ENCODE results near the gene TPI1. TPM values are rescaled to one million over a fixed set of nuclear protein-coding genes. Genes with fewer than 3 reads are reported as not detected.

TPI1 gene
- total and polyA plus RNA-seq, 9 donors = 707 to 1,287 (median 972) TPM

- Histone ChIP-seq H3K36me3 (ENCODE audit: control insufficient read depth, insufficient read depth, low read length) (no peaks in the 10 kb centered on the region), H3K4me3 (ENCODE audit: low read length) (no peak overlapping the region), H3K27me3 (ENCODE audit: control insufficient read depth, insufficient read depth, low read length) (peaks cover 36% of the 10 kb centered on the region), H3K4me1 (ENCODE audit: control insufficient read depth, insufficient read depth, low read length) (peaks cover 13% of the 10 kb centered on the region), H3K9me3 (replicated peaks; ENCODE audit: control insufficient read depth, low read depth, low read length) (no peaks in the 10 kb centered on the region), H3K27ac (ENCODE audit: low read length) (no peak overlapping the region)
- 82% methylated on average over 10 of the region's 14 CpGs for WGBS (ENCODE audit: insufficient coverage)
- DNase-seq = no peak
Measured at GRCh38 chr12:6915789-6916285, 48.5 kb downstream of the TPI1 start.

DNA sequence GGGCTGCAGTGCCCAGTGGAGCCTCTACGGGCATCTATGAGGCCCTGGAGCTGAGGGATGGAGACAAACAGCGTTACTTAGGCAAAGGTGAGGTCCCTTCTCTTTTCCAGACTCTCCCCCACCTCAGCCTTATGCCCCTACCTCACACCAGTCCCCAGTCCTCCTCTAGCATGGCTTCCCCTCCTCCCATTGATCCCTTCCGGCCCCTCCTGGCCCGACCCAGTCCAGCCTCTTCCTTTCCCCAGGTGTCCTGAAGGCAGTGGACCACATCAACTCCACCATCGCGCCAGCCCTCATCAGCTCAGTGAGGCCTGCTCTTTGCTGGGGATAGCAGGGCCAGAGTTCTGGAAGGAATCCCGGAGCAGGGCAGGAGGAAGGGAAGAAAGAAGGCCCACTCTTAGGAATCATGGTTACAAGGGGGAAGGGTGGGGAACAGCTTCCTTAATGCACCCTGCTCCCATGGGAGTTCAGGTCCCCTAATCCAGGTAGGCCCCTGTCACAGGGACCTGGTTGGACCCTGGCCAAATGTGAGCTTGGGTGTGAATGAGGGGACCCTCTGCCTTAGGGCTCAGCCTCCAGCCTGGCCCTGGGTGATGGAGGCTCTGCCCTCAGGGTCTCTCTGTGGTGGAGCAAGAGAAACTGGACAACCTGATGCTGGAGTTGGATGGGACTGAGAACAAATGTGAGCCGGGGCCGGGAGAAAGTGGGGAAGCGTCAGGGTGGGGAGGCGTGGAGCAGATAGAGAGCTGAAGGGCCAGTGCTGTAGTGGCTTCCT is 49.3 kb downstream of the TPI1 start:
- 74% methylated on average over 7 of the region's 11 CpGs for WGBS (ENCODE audit: insufficient coverage)
- H3K27ac ChIP-seq (ENCODE audit: low read length) = no peak overlapping the region
- no peaks in the 10 kb centered on the region for H3K9me3 ChIP-seq (replicated peaks; ENCODE audit: control insufficient read depth, low read depth, low read length)
- H3K4me3 ChIP-seq (ENCODE audit: low read length) = no peak overlapping the region
- no peak for DNase-seq
- H3K4me1 ChIP-seq (ENCODE audit: control insufficient read depth, insufficient read depth, low read length) = peaks cover 13% of the 10 kb centered on the region
- no peaks in the 10 kb centered on the region for H3K36me3 ChIP-seq (ENCODE audit: control insufficient read depth, insufficient read depth, low read length)
- peaks cover 33% of the 10 kb centered on the region for H3K27me3 ChIP-seq (ENCODE audit: control insufficient read depth, insufficient read depth, low read length)

GRCh38 chr12:6917491-6918231 is 50.3 kb downstream of the TPI1 start:
- Histone ChIP-seq H3K36me3 (ENCODE audit: control insufficient read depth, insufficient read depth, low read length) (no peaks in the 10 kb centered on the region), H3K9me3 (replicated peaks; ENCODE audit: control insufficient read depth, low read depth, low read length) (no peaks in the 10 kb centered on the region), H3K4me1 (ENCODE audit: control insufficient read depth, insufficient read depth, low read length) (peaks cover 13% of the 10 kb centered on the region), H3K4me3 (ENCODE audit: low read length) (no peak overlapping the region), H3K27ac (ENCODE audit: low read length) (no peak overlapping the region), H3K27me3 (ENCODE audit: control insufficient read depth, insufficient read depth, low read length) (peaks cover 27% of the 10 kb centered on the region)
- DNase-seq = no peak
- WGBS (ENCODE audit: insufficient coverage) = 58% methylated on average over 14 of the region's 14 CpGs

- Histone ChIP-seq H3K4me3 (ENCODE audit: low read length) (no peak overlapping the region), H3K9me3 (replicated peaks; ENCODE audit: control insufficient read depth, low read depth, low read length) (no peaks in the 10 kb centered on the region), H3K27ac (ENCODE audit: low read length) (no peak overlapping the region), H3K27me3 (ENCODE audit: control insufficient read depth, insufficient read depth, low read length) (peaks cover 11% of the 10 kb centered on the region), H3K36me3 (ENCODE audit: control insufficient read depth, insufficient read depth, low read length) (peaks cover 8% of the 10 kb centered on the region), H3K4me1 (ENCODE audit: control insufficient read depth, insufficient read depth, low read length) (peaks cover 17% of the 10 kb centered on the region)
- no peak for DNase-seq
- WGBS (ENCODE audit: insufficient coverage) = 6% methylated on average over 2 of the region's 7 CpGs
Measured at GRCh38 chr12:6919588-6919987, 52.3 kb downstream of the TPI1 start.

Other genes starting within 250 kb of the TPI1 start
- 0.58 TPM for gene LPAR5, start 231.6 kb upstream of the TPI1 start, total RNA-seq
- 1 to 10 TPM; 1.0 to 2.9 (median 1.6) TPM for gene LPAR5, start 231.6 kb upstream of the TPI1 start, polyA plus RNA-seq (ENCODE audit: insufficient read depth in 1 of 8, insufficient read length in 8 of 8, low replicate concordance in 1 of 8)
- gene ACRBP, start 220.1 kb upstream of the TPI1 start, total RNA-seq = 1.4 TPM
- gene ACRBP, start 220.1 kb upstream of the TPI1 start, polyA plus RNA-seq (ENCODE audit: insufficient read depth in 1 of 8, insufficient read length in 8 of 8, low replicate concordance in 1 of 8) = 1 to 10 TPM; 1.7 to 4.3 (median 2.3) TPM
- gene ING4, start 204.4 kb upstream of the TPI1 start, total RNA-seq = 59.5 TPM
- 10 to 100 TPM; 45.9 to 59.9 (median 54.3) TPM for gene ING4, start 204.4 kb upstream of the TPI1 start, polyA plus RNA-seq (ENCODE audit: insufficient read depth in 1 of 8, insufficient read length in 8 of 8, low replicate concordance in 1 of 8)
- gene ZNF384, start 178.2 kb upstream of the TPI1 start, total RNA-seq = 18.2 TPM
- 10 to 100 TPM; 36.9 to 57.9 (median 49.7) TPM for gene ZNF384, start 178.2 kb upstream of the TPI1 start, polyA plus RNA-seq (ENCODE audit: insufficient read depth in 1 of 8, insufficient read length in 8 of 8, low replicate concordance in 1 of 8)
- gene PIANP, start 166.7 kb upstream of the TPI1 start, total RNA-seq = 0.49 TPM
- gene PIANP, start 166.7 kb upstream of the TPI1 start, polyA plus RNA-seq (ENCODE audit: insufficient read depth in 1 of 8, insufficient read length in 8 of 8, low replicate concordance in 1 of 8) = 1 to 10 TPM; 2.4 to 8.4 (median 5.6) TPM
- gene COPS7A, start 143.5 kb upstream of the TPI1 start, total RNA-seq = 53.6 TPM
- 10 to 100 TPM; 59.0 to 68.7 (median 64.7) TPM for gene COPS7A, start 143.5 kb upstream of the TPI1 start, polyA plus RNA-seq (ENCODE audit: insufficient read depth in 1 of 8, insufficient read length in 8 of 8, low replicate concordance in 1 of 8)
- gene MLF2, start 114.4 kb upstream of the TPI1 start, total RNA-seq = 88.2 TPM
- 100 to 1,000 TPM; 122 to 161 (median 148) TPM for gene MLF2, start 114.4 kb upstream of the TPI1 start, polyA plus RNA-seq (ENCODE audit: insufficient read depth in 1 of 8, insufficient read length in 8 of 8, low replicate concordance in 1 of 8)
- 87.5 TPM for gene PTMS, start 101.2 kb upstream of the TPI1 start, total RNA-seq
- gene PTMS, start 101.2 kb upstream of the TPI1 start, polyA plus RNA-seq (ENCODE audit: insufficient read depth in 1 of 8, insufficient read length in 8 of 8, low replicate concordance in 1 of 8) = 100 to 1,000 TPM; 362 to 529 (median 482) TPM
- gene LAG3, start 95.0 kb upstream of the TPI1 start, total RNA-seq = 0.18 TPM
- 1 to 10 TPM in 3 of 8 donors, under 1 TPM in 5; 0.42 to 1.2 (median 0.67) TPM for gene LAG3, start 95.0 kb upstream of the TPI1 start, polyA plus RNA-seq (ENCODE audit: insufficient read depth in 1 of 8, insufficient read length in 8 of 8, low replicate concordance in 1 of 8)
- 3.1 TPM for gene CD4, start 78.0 kb upstream of the TPI1 start, total RNA-seq
- 1 to 10 TPM; 5.0 to 9.7 (median 7.0) TPM for gene CD4, start 78.0 kb upstream of the TPI1 start, polyA plus RNA-seq (ENCODE audit: insufficient read depth in 1 of 8, insufficient read length in 8 of 8, low replicate concordance in 1 of 8)
- 11.3 TPM for gene GPR162, start 45.7 kb upstream of the TPI1 start, total RNA-seq
- 10 to 100 TPM; 16.3 to 27.3 (median 20.6) TPM for gene GPR162, start 45.7 kb upstream of the TPI1 start, polyA plus RNA-seq (ENCODE audit: insufficient read depth in 1 of 8, insufficient read length in 8 of 8, low replicate concordance in 1 of 8)
- 23.1 TPM for gene P3H3, start 39.1 kb upstream of the TPI1 start, total RNA-seq
- 10 to 100 TPM; 33.6 to 70.5 (median 46.5) TPM for gene P3H3, start 39.1 kb upstream of the TPI1 start, polyA plus RNA-seq (ENCODE audit: insufficient read depth in 1 of 8, insufficient read length in 8 of 8, low replicate concordance in 1 of 8)
- 4.7 TPM for gene GNB3, start 26.6 kb upstream of the TPI1 start, total RNA-seq
- 10 to 100 TPM; 12.9 to 41.7 (median 22.8) TPM for gene GNB3, start 26.6 kb upstream of the TPI1 start, polyA plus RNA-seq (ENCODE audit: insufficient read depth in 1 of 8, insufficient read length in 8 of 8, low replicate concordance in 1 of 8)
- 14.0 TPM for gene CDCA3, start 16.2 kb upstream of the TPI1 start, total RNA-seq
- gene CDCA3, start 16.2 kb upstream of the TPI1 start, polyA plus RNA-seq (ENCODE audit: insufficient read depth in 1 of 8, insufficient read length in 8 of 8, low replicate concordance in 1 of 8) = 10 to 100 TPM; 16.4 to 27.6 (median 21.3) TPM
- gene USP5, start 15.4 kb upstream of the TPI1 start, total RNA-seq = 60.2 TPM
- gene USP5, start 15.4 kb upstream of the TPI1 start, polyA plus RNA-seq (ENCODE audit: insufficient read depth in 1 of 8, insufficient read length in 8 of 8, low replicate concordance in 1 of 8) = 10 to 100 TPM; 56.2 to 73.9 (median 65.9) TPM
- 3.2 TPM for gene SPSB2, start 5.8 kb downstream of the TPI1 start, total RNA-seq
- gene SPSB2, start 5.8 kb downstream of the TPI1 start, polyA plus RNA-seq (ENCODE audit: insufficient read depth in 1 of 8, insufficient read length in 8 of 8, low replicate concordance in 1 of 8) = 1 to 10 TPM; 3.9 to 8.4 (median 6.8) TPM
- gene LRRC23, start 37.3 kb downstream of the TPI1 start, total RNA-seq = 5.7 TPM
- gene LRRC23, start 37.3 kb downstream of the TPI1 start, polyA plus RNA-seq (ENCODE audit: insufficient read depth in 1 of 8, insufficient read length in 8 of 8, low replicate concordance in 1 of 8) = 10 to 100 TPM in 5 of 8 donors, 1 to 10 TPM in 3; 6.8 to 13.7 (median 11.0) TPM
- 4.3 TPM for gene ENO2, start 47.0 kb downstream of the TPI1 start, total RNA-seq
- 10 to 100 TPM in 1 of 8 donors, 1 to 10 TPM in 7; 6.4 to 10.2 (median 7.5) TPM for gene ENO2, start 47.0 kb downstream of the TPI1 start, polyA plus RNA-seq (ENCODE audit: insufficient read depth in 1 of 8, insufficient read length in 8 of 8, low replicate concordance in 1 of 8)
- gene ATN1, start 60.4 kb downstream of the TPI1 start, total RNA-seq = 11.1 TPM
- 100 to 1,000 TPM in 1 of 8 donors, 10 to 100 TPM in 7; 65.4 to 101 (median 90.2) TPM for gene ATN1, start 60.4 kb downstream of the TPI1 start, polyA plus RNA-seq (ENCODE audit: insufficient read depth in 1 of 8, insufficient read length in 8 of 8, low replicate concordance in 1 of 8)
- gene RNU7-1, start 76.3 kb downstream of the TPI1 start, total RNA-seq = not detected
- gene RNU7-1, start 76.3 kb downstream of the TPI1 start, polyA plus RNA-seq (ENCODE audit: insufficient read depth in 1 of 8, insufficient read length in 8 of 8, low replicate concordance in 1 of 8) = not detected
- gene C12orf57, start 76.5 kb downstream of the TPI1 start, total RNA-seq = 350 TPM
- gene C12orf57, start 76.5 kb downstream of the TPI1 start, polyA plus RNA-seq (ENCODE audit: insufficient read depth in 1 of 8, insufficient read length in 8 of 8, low replicate concordance in 1 of 8) = 100 to 1,000 TPM; 135 to 200 (median 182) TPM
- 5.8 TPM for gene PTPN6, start 83.8 kb downstream of the TPI1 start, total RNA-seq
- gene PTPN6, start 83.8 kb downstream of the TPI1 start, polyA plus RNA-seq (ENCODE audit: insufficient read depth in 1 of 8, insufficient read length in 8 of 8, low replicate concordance in 1 of 8) = 1 to 10 TPM; 4.0 to 8.1 (median 6.0) TPM
- 301 TPM for gene PHB2, start 103.1 kb downstream of the TPI1 start, total RNA-seq
- 100 to 1,000 TPM; 285 to 322 (median 310) TPM for gene PHB2, start 103.1 kb downstream of the TPI1 start, polyA plus RNA-seq (ENCODE audit: insufficient read depth in 1 of 8, insufficient read length in 8 of 8, low replicate concordance in 1 of 8)
- 38.0 TPM for gene EMG1, start 103.4 kb downstream of the TPI1 start, total RNA-seq
- gene EMG1, start 103.4 kb downstream of the TPI1 start, polyA plus RNA-seq (ENCODE audit: insufficient read depth in 1 of 8, insufficient read length in 8 of 8, low replicate concordance in 1 of 8) = 10 to 100 TPM; 27.6 to 32.9 (median 30.6) TPM
- 7.8 TPM for gene LPCAT3, start 150.9 kb downstream of the TPI1 start, total RNA-seq
- gene LPCAT3, start 150.9 kb downstream of the TPI1 start, polyA plus RNA-seq (ENCODE audit: insufficient read depth in 1 of 8, insufficient read length in 8 of 8, low replicate concordance in 1 of 8) = 10 to 100 TPM; 15.9 to 23.2 (median 19.1) TPM
- gene C1S, start 193.2 kb downstream of the TPI1 start, total RNA-seq = 91.1 TPM
- 10 to 100 TPM; 56.2 to 94.2 (median 77.6) TPM for gene C1S, start 193.2 kb downstream of the TPI1 start, polyA plus RNA-seq (ENCODE audit: insufficient read depth in 1 of 8, insufficient read length in 8 of 8, low replicate concordance in 1 of 8)
- gene C1R, start 224.9 kb downstream of the TPI1 start, total RNA-seq = 87.7 TPM
- 100 to 1,000 TPM in 1 of 8 donors, 10 to 100 TPM in 7; 75.0 to 105 (median 96.2) TPM for gene C1R, start 224.9 kb downstream of the TPI1 start, polyA plus RNA-seq (ENCODE audit: insufficient read depth in 1 of 8, insufficient read length in 8 of 8, low replicate concordance in 1 of 8)
- 13.3 TPM for gene C1RL, start 241.7 kb downstream of the TPI1 start, total RNA-seq
- 10 to 100 TPM; 11.2 to 18.6 (median 12.9) TPM for gene C1RL, start 241.7 kb downstream of the TPI1 start, polyA plus RNA-seq (ENCODE audit: insufficient read depth in 1 of 8, insufficient read length in 8 of 8, low replicate concordance in 1 of 8)

Measured in muscle of leg (tissue), 11 donors.